Measurements from ENCODE around the gene BOLL. TPM values are rescaled to one million over a fixed set of nuclear protein-coding genes. Genes with fewer than 3 reads are reported as not detected.

The BOLL gene
- total and polyA plus RNA-seq, 2 experiments from 2014 or later, result 2.0 TPM; not detected in 1

DNA sequence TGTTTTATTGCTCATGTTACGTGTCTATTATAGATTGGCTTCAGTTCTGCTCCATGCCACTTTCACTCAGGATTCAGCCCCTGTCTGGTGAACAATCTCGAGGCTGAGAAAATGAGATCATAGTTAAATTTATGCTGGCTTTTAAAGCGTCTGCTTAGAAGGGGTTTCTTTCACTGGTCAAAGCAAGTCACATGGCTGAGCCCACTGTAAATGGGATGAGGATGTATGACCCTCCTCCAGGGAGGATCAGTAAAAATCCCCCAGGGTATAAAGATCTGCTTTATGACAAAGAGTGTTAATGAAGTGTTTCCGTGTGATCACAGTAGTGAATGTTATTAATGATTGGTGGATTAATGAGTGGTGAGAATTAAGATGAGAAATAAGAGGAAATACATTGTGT lies 13.1 kb upstream of the BOLL start:
- Histone ChIP-seq H3K4me3 (no peak overlapping the region), H3K4me1 (ENCODE audit: insufficient read depth) (no peaks in the 10 kb centered on the region), H3F3A (replicated peaks; ENCODE audit: low read depth) (no peaks in the 10 kb centered on the region), H4K20me1 (replicated peaks; ENCODE audit: insufficient read depth) (no peaks in the 10 kb centered on the region), H3K4me2 (no peak overlapping the region), H3K79me2 (replicated peaks; ENCODE audit: insufficient read depth) (no peaks in the 10 kb centered on the region), H3K27ac (ENCODE audit: low read depth) (no peak overlapping the region), H3K9me2 (ENCODE audit: insufficient read depth) (no peaks in the 10 kb centered on the region), H3K36me3 (ENCODE audit: insufficient read depth) (no peaks in the 10 kb centered on the region), H2AFZ (no peak overlapping the region), H3K27me3 (ENCODE audit: insufficient read depth) (peaks cover under 1% of the 10 kb centered on the region)
- no peak for DNase-seq (ENCODE audit: low spot score)
- Mint-ChIP-seq H3K4me1 (no peaks in the 10 kb centered on the region), H3K27ac (no peak overlapping the region), H3K36me3 (ENCODE audit: low read depth) (no peaks in the 10 kb centered on the region), H3K9me3 (peaks cover 3% of the 10 kb centered on the region; the same call in 1 of the 3 replicates), H3K4me3 (no peak overlapping the region), H3K27me3 (ENCODE audit: insufficient read depth, low read depth, poor library complexity) (peaks cover 7% of the 10 kb centered on the region)
- ATAC-seq, result no peak
- TF ChIP-seq ZNF331 (CRISPR knock-in tag; IDR thresholded peaks at IDR 0.05; ENCODE audit: low read depth) (no peak), EZH2phosphoT487 (IDR thresholded peaks at IDR 0.05; ENCODE audit: unreplicated experiment) (no peak), NANOG (IDR thresholded peaks at IDR 0.05; ENCODE audit: borderline replicate concordance) (no peak), REST (IDR thresholded peaks at IDR 0.05; ENCODE audit: unreplicated experiment) (no peak), CREB1 (CRISPR knock-in tag; IDR thresholded peaks at IDR 0.05; ENCODE audit: low read depth) (no peak), EZH2 (IDR thresholded peaks at IDR 0.05; ENCODE audit: low read depth, unreplicated experiment) (no peak), JUNB (IDR thresholded peaks at IDR 0.05; ENCODE audit: unreplicated experiment) (no peak), STAT1 (IDR thresholded peaks at IDR 0.05; ENCODE audit: unreplicated experiment) (no peak), ZNF462 (CRISPR knock-in tag; IDR thresholded peaks at IDR 0.05) (no peak), ZNF114 (CRISPR knock-in tag; IDR thresholded peaks at IDR 0.05) (no peak), POLR2AphosphoS5 (IDR thresholded peaks at IDR 0.05; ENCODE audit: low read depth) (no peak), CTCF (conservative IDR thresholded peaks at IDR 0.05; ENCODE audit: low read depth in 2 of 2) (no peak)
- TF ChIP-seq, protein P1, sequence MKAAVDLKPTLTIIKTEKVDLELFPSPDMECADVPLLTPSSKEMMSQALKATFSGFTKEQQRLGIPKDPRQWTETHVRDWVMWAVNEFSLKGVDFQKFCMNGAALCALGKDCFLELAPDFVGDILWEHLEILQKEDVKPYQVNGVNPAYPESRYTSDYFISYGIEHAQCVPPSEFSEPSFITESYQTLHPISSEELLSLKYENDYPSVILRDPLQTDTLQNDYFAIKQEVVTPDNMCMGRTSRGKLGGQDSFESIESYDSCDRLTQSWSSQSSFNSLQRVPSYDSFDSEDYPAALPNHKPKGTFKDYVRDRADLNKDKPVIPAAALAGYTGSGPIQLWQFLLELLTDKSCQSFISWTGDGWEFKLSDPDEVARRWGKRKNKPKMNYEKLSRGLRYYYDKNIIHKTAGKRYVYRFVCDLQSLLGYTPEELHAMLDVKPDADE (IDR thresholded peaks at IDR 0.05), result no peak
